ENCODE results near the gene PSAP.
"Not testable (repeated sequence)": the region's sequence is repeated elsewhere in the genome, so short reads cannot be mapped to it uniquely, and the experiment has no call there.

Gene PSAP

GRCh38 chr10:71860243-71861029 lies 9.4 kb upstream of the PSAP start:
- DNase-seq, result peak; percentile 95 to 98 (median 97)

GRCh38 chr10:71857934-71858890 lies 7.2 kb upstream of the PSAP start:
- peaks cover 2 to 24% (median 16%) of the 10 kb centered on the region in 4 experiments for H3K4me1 ChIP-seq (ENCODE audit: control extremely low read depth in 1 of 4, control insufficient read depth in 4 of 4, insufficient read depth in 4 of 4, low read length in 3 of 4)
- DNase-seq, result no peak
- WGBS (ENCODE audit: insufficient coverage), result 94% methylated on average over 12 of the region's 12 CpGs
- no peaks in the 10 kb centered on the region for H3K27me3 ChIP-seq (replicated peaks in 2 of 5; ENCODE audit: control insufficient read depth in 4 of 5, insufficient read depth in 5 of 5, low read length in 4 of 5)
- no peaks in the 10 kb centered on the region for H3K36me3 ChIP-seq (ENCODE audit: control insufficient read depth in 4 of 4, insufficient read depth in 4 of 4, low read length in 3 of 4)
- H3K27ac ChIP-seq (ENCODE audit: insufficient read depth in 1 of 2, low read depth in 1 of 2, low read length in 2 of 2, poor library complexity in 1 of 2, severe bottlenecking in 2 of 2), result no peak overlapping the region
- no peaks in the 10 kb centered on the region for H3K9me3 ChIP-seq (ENCODE audit: control extremely low read depth in 1 of 5, control insufficient read depth in 4 of 5, insufficient read depth in 2 of 5, low read depth in 1 of 5, low read length in 4 of 5)
- CTCF ChIA-PET, result interaction anchor here (1.2 to 2.0 kb wide), 3 partner anchors 20 to 38 kb away, joined by 4 to 7 read pairs (median 5); no protein-coding TSS in a partner anchor
- H3K4me3 ChIP-seq (ENCODE audit: control insufficient read depth in 1 of 7, extremely low read depth in 1 of 7, insufficient read depth in 4 of 7, low read depth in 2 of 7, low read length in 6 of 7), result no peak overlapping the region
- POLR2A ChIA-PET, result no interaction called here

More at GRCh38 chr10:71860243-71861029, 9.4 kb upstream of the PSAP start:
- Histone ChIP-seq H3K4me3 (ENCODE audit: control insufficient read depth in 1 of 7, extremely low read depth in 1 of 7, insufficient read depth in 4 of 7, low read depth in 2 of 7, low read length in 6 of 7) (peak overlapping the region in 2 of 7 experiments; percentile 5 to 31), H3K27me3 (replicated peaks in 2 of 5; ENCODE audit: control insufficient read depth in 4 of 5, insufficient read depth in 5 of 5, low read length in 4 of 5) (no peaks in the 10 kb centered on the region), H3K36me3 (ENCODE audit: control insufficient read depth in 4 of 4, insufficient read depth in 4 of 4, low read length in 3 of 4) (no peaks in the 10 kb centered on the region), H3K27ac (ENCODE audit: insufficient read depth in 1 of 2, low read depth in 1 of 2, low read length in 2 of 2, poor library complexity in 1 of 2, severe bottlenecking in 2 of 2) (peak overlapping the region; percentile 27 to 90), H3K9me3 (ENCODE audit: control extremely low read depth in 1 of 5, control insufficient read depth in 4 of 5, insufficient read depth in 2 of 5, low read depth in 1 of 5, low read length in 4 of 5) (no peaks in the 10 kb centered on the region), H3K4me1 (ENCODE audit: control extremely low read depth in 1 of 4, control insufficient read depth in 4 of 4, insufficient read depth in 4 of 4, low read length in 3 of 4) (peaks cover 2 to 24% (median 18%) of the 10 kb centered on the region in 4 experiments)
- CTCF ChIA-PET, result interaction anchor here (0.6 to 2.0 kb wide), 8 partner anchors 12 to 36 kb away, joined by 3 to 7 read pairs (median 5); no protein-coding TSS in a partner anchor
- POLR2A ChIA-PET, result interaction anchor here (0.6 to 1.6 kb wide), 2 partner anchors 10 to 38 kb away, joined by 4 to 6 read pairs; partner anchors contain the start of gene PSAP
- 66% methylated on average over 11 of the region's 11 CpGs for WGBS (ENCODE audit: insufficient coverage)

- CTCF ChIA-PET, result no interaction called here
- no peaks in the 10 kb centered on the region for H3K36me3 ChIP-seq (ENCODE audit: control insufficient read depth in 4 of 4, insufficient read depth in 4 of 4, low read length in 3 of 4)
- no peaks in the 10 kb centered on the region for H3K27me3 ChIP-seq (replicated peaks in 2 of 5; ENCODE audit: control insufficient read depth in 4 of 5, insufficient read depth in 5 of 5, low read length in 4 of 5)
- POLR2A ChIA-PET, result no interaction called here
- DNase-seq, result no peak
- H3K4me3 ChIP-seq (ENCODE audit: control insufficient read depth in 1 of 7, extremely low read depth in 1 of 7, insufficient read depth in 4 of 7, low read depth in 2 of 7, low read length in 6 of 7), result no peak overlapping the region
- 94% methylated on average over 3 of the region's 4 CpGs for WGBS (ENCODE audit: insufficient coverage)
- no peaks in the 10 kb centered on the region for H3K9me3 ChIP-seq (ENCODE audit: control extremely low read depth in 1 of 5, control insufficient read depth in 4 of 5, insufficient read depth in 2 of 5, low read depth in 1 of 5, low read length in 4 of 5)
- H3K27ac ChIP-seq (ENCODE audit: insufficient read depth in 1 of 2, low read depth in 1 of 2, low read length in 2 of 2, poor library complexity in 1 of 2, severe bottlenecking in 2 of 2), result no peak overlapping the region
- peaks cover 2 to 33% (median 28%) of the 10 kb centered on the region in 4 experiments for H3K4me1 ChIP-seq (ENCODE audit: control extremely low read depth in 1 of 4, control insufficient read depth in 4 of 4, insufficient read depth in 4 of 4, low read length in 3 of 4)
Observed at GRCh38 chr10:71856619-71857018, 5.6 kb upstream of the PSAP start.

- no peaks in the 10 kb centered on the region for H3K27me3 ChIP-seq (replicated peaks in 2 of 5; ENCODE audit: control insufficient read depth in 4 of 5, insufficient read depth in 5 of 5, low read length in 4 of 5)
- CTCF ChIA-PET, result interaction anchor here (2.8 kb wide), 1 partner anchor 42 kb away, joined by 14 read pairs; no protein-coding TSS in a partner anchor
- DNase-seq, result no peak
- no peaks in the 10 kb centered on the region for H3K36me3 ChIP-seq (ENCODE audit: control insufficient read depth in 4 of 4, insufficient read depth in 4 of 4, low read length in 3 of 4)
- WGBS (ENCODE audit: insufficient coverage), result 86% methylated on average over 5 of the region's 5 CpGs
- no peak overlapping the region for H3K27ac ChIP-seq (ENCODE audit: insufficient read depth in 1 of 2, low read depth in 1 of 2, low read length in 2 of 2, poor library complexity in 1 of 2, severe bottlenecking in 2 of 2)
- no peaks in the 10 kb centered on the region for H3K9me3 ChIP-seq (ENCODE audit: control extremely low read depth in 1 of 5, control insufficient read depth in 4 of 5, insufficient read depth in 2 of 5, low read depth in 1 of 5, low read length in 4 of 5)
- POLR2A ChIA-PET, result interaction anchor here (0.5 kb wide), 1 partner anchor 385 kb away, joined by 3 read pairs; no protein-coding TSS in a partner anchor
- peaks cover 9 to 29% (median 27%) of the 10 kb centered on the region in 4 experiments for H3K4me1 ChIP-seq (ENCODE audit: control extremely low read depth in 1 of 4, control insufficient read depth in 4 of 4, insufficient read depth in 4 of 4, low read length in 3 of 4)
- no peak overlapping the region for H3K4me3 ChIP-seq (ENCODE audit: control insufficient read depth in 1 of 7, extremely low read depth in 1 of 7, insufficient read depth in 4 of 7, low read depth in 2 of 7, low read length in 6 of 7)
Observed at GRCh38 chr10:71854031-71854430, 3.0 kb upstream of the PSAP start.

- no peak overlapping the region for H3K27ac ChIP-seq (ENCODE audit: insufficient read depth in 1 of 2, low read depth in 1 of 2, low read length in 2 of 2, poor library complexity in 1 of 2, severe bottlenecking in 2 of 2)
- ChIA-PET CTCF (interaction anchor here (0.6 to 2.8 kb wide), 4 partner anchors 14 to 43 kb away, joined by 3 to 14 read pairs (median 8); no protein-coding TSS in a partner anchor), POLR2A (interaction anchor here (0.6 kb wide), 2 partner anchors 89 to 645 kb away, joined by 3 to 4 read pairs; no protein-coding TSS in a partner anchor)
- WGBS (ENCODE audit: insufficient coverage), result 44% methylated on average over 7 of the region's 11 CpGs
- H3K4me1 ChIP-seq (ENCODE audit: control extremely low read depth in 1 of 4, control insufficient read depth in 4 of 4, insufficient read depth in 4 of 4, low read length in 3 of 4), result peaks cover 9 to 36% (median 28%) of the 10 kb centered on the region in 4 experiments
- DNase-seq, result peak in 2 of 3 donors; percentile 79 to 84
- H3K36me3 ChIP-seq (ENCODE audit: control insufficient read depth in 4 of 4, insufficient read depth in 4 of 4, low read length in 3 of 4), result no peaks in the 10 kb centered on the region
- H3K9me3 ChIP-seq (ENCODE audit: control extremely low read depth in 1 of 5, control insufficient read depth in 4 of 5, insufficient read depth in 2 of 5, low read depth in 1 of 5, low read length in 4 of 5), result no peaks in the 10 kb centered on the region
- peak overlapping the region in 3 of 7 experiments; percentile 7 to 26 (median 10) for H3K4me3 ChIP-seq (ENCODE audit: control insufficient read depth in 1 of 7, extremely low read depth in 1 of 7, insufficient read depth in 4 of 7, low read depth in 2 of 7, low read length in 6 of 7)
- H3K27me3 ChIP-seq (replicated peaks in 2 of 5; ENCODE audit: control insufficient read depth in 4 of 5, insufficient read depth in 5 of 5, low read length in 4 of 5), result no peaks in the 10 kb centered on the region
Observed at GRCh38 chr10:71852355-71852937, 1.4 kb upstream of the PSAP start.

GRCh38 chr10:71851465-71852095 lies 529 bp upstream of the PSAP start:
- H3K27ac ChIP-seq (ENCODE audit: insufficient read depth in 1 of 2, low read depth in 1 of 2, low read length in 2 of 2, poor library complexity in 1 of 2, severe bottlenecking in 2 of 2), result peak overlapping the region in 1 of 2 experiments; percentile 87
- CTCF ChIA-PET, result interaction anchor here (0.6 to 2.8 kb wide), 4 partner anchors 9 to 112 kb away, joined by 4 to 14 read pairs (median 4); no protein-coding TSS in a partner anchor

More at GRCh38 chr10:71851465-71852095, 529 bp upstream of the PSAP start:
- H3K9me3 ChIP-seq (ENCODE audit: control extremely low read depth in 1 of 5, control insufficient read depth in 4 of 5, insufficient read depth in 2 of 5, low read depth in 1 of 5, low read length in 4 of 5); DNase-seq; H3K27me3 ChIP-seq (replicated peaks in 2 of 5; ENCODE audit: control insufficient read depth in 4 of 5, insufficient read depth in 5 of 5, low read length in 4 of 5); H3K36me3 ChIP-seq (ENCODE audit: control insufficient read depth in 4 of 4, insufficient read depth in 4 of 4, low read length in 3 of 4): not testable (repeated sequence)
- H3K4me1 ChIP-seq (ENCODE audit: control extremely low read depth in 1 of 4, control insufficient read depth in 4 of 4, insufficient read depth in 4 of 4, low read length in 3 of 4), result peaks cover 9 to 39% (median 28%) of the 10 kb centered on the region in 4 experiments
- 86% methylated on average over 12 of the region's 20 CpGs for WGBS (ENCODE audit: insufficient coverage)
- peak overlapping the region in 5 of 7 experiments; percentile 78 to 97 (median 90) for H3K4me3 ChIP-seq (ENCODE audit: control insufficient read depth in 1 of 7, extremely low read depth in 1 of 7, insufficient read depth in 4 of 7, low read depth in 2 of 7, low read length in 6 of 7)
- POLR2A ChIA-PET, result interaction anchor here (0.6 to 2.2 kb wide), 5 partner anchors 8 to 45 kb away, joined by 4 to 6 read pairs (median 6); no protein-coding TSS in a partner anchor

Data from common myeloid progenitor, CD34-positive (primary cell).